ENCODE results near the gene SMAP1.

DNA sequence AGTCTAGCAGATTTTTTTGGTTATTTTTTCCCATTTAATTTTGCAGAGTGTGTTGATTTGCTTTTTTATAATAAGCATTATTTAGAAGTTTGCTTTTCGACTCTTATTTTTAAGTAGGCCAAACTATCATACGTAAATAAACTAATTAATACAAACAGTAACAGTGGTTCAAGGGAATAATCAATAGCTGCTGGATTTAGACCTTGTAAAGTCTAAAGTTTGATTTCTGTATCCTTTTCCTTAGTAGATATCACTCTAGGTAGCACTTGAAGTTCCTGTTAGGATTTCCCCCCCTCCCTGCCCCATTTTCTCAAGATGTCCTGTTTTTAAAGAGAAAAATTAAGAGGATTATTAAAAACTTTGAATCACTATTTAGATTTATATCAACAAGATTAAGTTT is 153.1 kb downstream of the SMAP1 start:
- TF ChIP-seq ZNF274 (IDR thresholded peaks at IDR 0.05; ENCODE audit: low read depth, low read length) (no peak), YY1 (IDR thresholded peaks at IDR 0.05; ENCODE audit: insufficient read depth, insufficient read length) (no peak), SUZ12 (IDR thresholded peaks at IDR 0.05; ENCODE audit: extremely low read depth, insufficient read depth, insufficient read length) (no peak)
